Choroid plexus epithelial cell (primary cell): ENCODE data around the gene SULT1C4.
"Not testable (repeated sequence)": the region's sequence is repeated elsewhere in the genome, so short reads cannot be mapped to it uniquely, and the experiment has no call there.

Experiments used
- DNase-seq: peaks from one replicate; pipeline ENCODE4 v3.0.0-alpha.2; 2010; ENCODE audit warnings: low read depth
- H3K4me3 ChIP-seq: 2 replicates; pipeline ENCODE4 v1.5.1; 2011; ENCODE audit warnings: low read depth, mild to moderate bottlenecking, control low read depth, low read length, moderate library complexity
- CTCF ChIP-seq: conservative IDR thresholded peaks from 2 replicates; pipeline ENCODE4 v1.5.1; 2011; ENCODE audit warnings: low read depth, mild to moderate bottlenecking, control low read depth, inconsistent platforms, low read length, moderate library complexity

Gene SULT1C4

DNA sequence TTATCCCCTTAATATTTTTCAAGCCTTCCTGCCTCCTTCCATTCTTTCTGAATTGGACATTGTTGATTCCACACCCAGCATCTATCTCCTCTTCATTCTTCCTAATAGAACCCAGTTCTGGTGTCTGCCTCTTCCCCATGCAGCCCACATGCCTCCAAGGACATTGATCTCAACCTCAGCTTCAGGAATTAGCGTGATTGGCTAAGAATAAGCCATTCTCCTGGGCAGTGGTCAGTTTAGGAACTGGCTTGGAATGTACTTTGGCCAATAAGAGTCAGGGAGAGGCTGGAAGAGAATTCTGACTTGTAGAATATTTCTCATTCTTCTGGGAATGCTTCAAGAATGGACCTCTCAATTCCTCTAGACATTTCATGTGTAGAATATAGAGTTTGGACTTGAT lies 45.3 kb downstream of the SULT1C4 start:
- TF ChIP-seq CTCF: no peak
- no peak overlapping the region for H3K4me3 ChIP-seq
- DNase-seq: no peak

- DNase-seq: no peak
- no peak for TF ChIP-seq CTCF
- no peak overlapping the region for H3K4me3 ChIP-seq
These were observed 45.9 kb downstream of the SULT1C4 start for GRCh38 chr2:108423502-108424251.

DNA sequence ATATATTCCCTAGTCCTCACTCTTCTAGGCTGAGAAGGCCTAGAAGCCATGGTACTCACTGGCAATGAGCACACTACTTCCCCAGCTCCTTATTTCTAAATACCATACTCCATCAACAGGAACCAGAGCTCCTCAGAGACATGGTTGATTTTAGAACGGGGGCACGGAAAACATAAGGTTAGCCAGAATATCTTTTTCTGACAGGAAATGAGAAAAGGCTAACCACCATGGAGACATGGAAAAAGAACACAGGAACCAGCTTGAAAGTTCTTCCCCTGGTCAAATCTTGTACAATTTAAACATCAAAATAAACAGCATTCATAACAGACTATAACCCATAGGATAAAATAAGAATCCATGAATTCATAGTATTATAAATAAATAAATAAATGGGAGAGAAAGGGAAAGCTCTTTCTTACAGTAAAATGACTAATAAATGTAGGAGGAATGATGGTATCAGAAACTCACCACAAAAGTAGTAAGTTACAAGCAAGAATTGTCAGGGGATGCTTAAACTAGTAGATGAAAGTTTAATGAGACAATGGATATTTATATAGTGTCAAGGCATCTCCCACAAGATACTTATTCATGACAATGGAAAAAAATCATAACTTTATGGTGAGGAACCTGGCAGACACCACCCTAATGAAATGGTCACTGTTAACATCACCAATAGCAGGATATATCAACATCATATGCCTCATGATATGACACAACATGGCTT lies 50.7 kb downstream of the SULT1C4 start:
- no peak for TF ChIP-seq CTCF
- H3K4me3 ChIP-seq: no peak overlapping the region
- DNase-seq: no peak

GRCh38 chr2:108435578-108435977 lies 57.8 kb downstream of the SULT1C4 start:
- H3K4me3 ChIP-seq, DNase-seq: not testable (repeated sequence)

GRCh38 chr2:108436976-108437375 lies 59.2 kb downstream of the SULT1C4 start:
- no peak for TF ChIP-seq CTCF
- H3K4me3 ChIP-seq: no peak overlapping the region
- no peak for DNase-seq
